HepG2 (cell line): ENCODE results near the gene TNP2. TPM values are rescaled to one million over a fixed set of nuclear protein-coding genes. Genes with fewer than 3 reads are reported as not detected.

Experiments used
- BCL6 ChIP-seq: IDR thresholded peaks from 2 replicates; pipeline ENCODE4 v1.6.1; 2016; ENCODE audit warnings: missing genetic modification reagents, missing compliant biosample characterization
- CCDC6 ChIP-seq: sonication (generic); formaldehyde crosslinking; IDR thresholded peaks from 2 replicates; pipeline ENCODE4 v1.8.1; 2022; ENCODE audit warnings: mild to moderate bottlenecking, missing genetic modification reagents, moderate library complexity
- ESRRA ChIP-seq: sonication (generic); formaldehyde crosslinking; IDR thresholded peaks from 2 replicates; pipeline ENCODE4 v1.5.1; 2020; ENCODE audit warnings: mild to moderate bottlenecking, low read depth, missing genetic modification reagents
- KDM4B ChIP-seq: sonication (generic); formaldehyde crosslinking; IDR thresholded peaks from 2 replicates; pipeline ENCODE4 v1.4.0; 2020; ENCODE audit warnings: missing genetic modification reagents
- NFYB ChIP-seq: sonication (generic); formaldehyde crosslinking; IDR thresholded peaks from 2 replicates; pipeline ENCODE4 v1.4.0; 2020; ENCODE audit warnings: missing genetic modification reagents
- SP4 ChIP-seq: sonication (generic); formaldehyde crosslinking; IDR thresholded peaks from 2 replicates; pipeline ENCODE4 v1.8.1; 2023; ENCODE audit warnings: mild to moderate bottlenecking, missing genetic modification reagents
- SPEN ChIP-seq: sonication (generic); formaldehyde crosslinking; IDR thresholded peaks from 2 replicates; pipeline ENCODE4 v1.5.1; 2020; ENCODE audit warnings: low read depth, mild to moderate bottlenecking, missing genetic modification reagents
- ZFX ChIP-seq: sonication (generic); formaldehyde crosslinking; IDR thresholded peaks from 2 replicates; pipeline ENCODE4 v1.4.0; 2020; ENCODE audit warnings: mild to moderate bottlenecking, low read depth, missing genetic modification reagents, moderate library complexity
- ZNF12 ChIP-seq: sonication (generic); formaldehyde crosslinking; IDR thresholded peaks from 2 replicates; pipeline ENCODE4 v1.5.0; 2020; ENCODE audit warnings: missing genetic modification reagents
- ZNF124 ChIP-seq: sonication (generic); formaldehyde crosslinking; IDR thresholded peaks from 2 replicates; pipeline ENCODE4 v1.4.0; 2020; ENCODE audit warnings: missing genetic modification reagents
- ZNF225 ChIP-seq: sonication (generic); formaldehyde crosslinking; IDR thresholded peaks from 2 replicates; pipeline ENCODE4 v1.4.0; 2020; ENCODE audit warnings: mild to moderate bottlenecking, missing genetic modification reagents
- ZNF33B ChIP-seq: sonication (generic); formaldehyde crosslinking; IDR thresholded peaks from 2 replicates; pipeline ENCODE4 v1.5.1; 2020; ENCODE audit warnings: mild to moderate bottlenecking, missing genetic modification reagents
- ZNF382 ChIP-seq: sonication (generic); formaldehyde crosslinking; IDR thresholded peaks from 2 replicates; pipeline ENCODE4 v1.5.0; 2020; ENCODE audit warnings: missing genetic modification reagents, mild to moderate bottlenecking, borderline replicate concordance
- ZNF558 ChIP-seq: sonication (generic); formaldehyde crosslinking; IDR thresholded peaks from 2 replicates; pipeline ENCODE4 v1.9.0; 2022; ENCODE audit warnings: mild to moderate bottlenecking, missing genetic modification reagents, borderline replicate concordance
- ZNF792 ChIP-seq: IDR thresholded peaks from 2 replicates; pipeline ENCODE4 v1.6.1; 2016
- ZNF850 ChIP-seq: sonication (generic); formaldehyde crosslinking; conservative IDR thresholded peaks from 2 replicates; pipeline ENCODE4 v1.9.0; 2021; ENCODE audit warnings: mild to moderate bottlenecking, missing genetic modification reagents
- polyA plus RNA-seq, 8 experiments: library from polyadenylated mRNA; depleted of rRNA in 3 of 8; stranded (reverse) in 7 of 8; unstranded in 1 of 8; fragments of >200 nt; fragmentation: Illumina TruSeq in 4 of 8; extraction: Trizol in 4 of 8; gene quantifications; 2 replicates each; pipeline versions ENCODE4 v1.2.1 to v1.2.3, GENCODE V29; 2011 to 2016; ENCODE audit warnings: low read depth in 4 of 8, missing spikeins in 1 of 8, mixed read lengths in 1 of 8; ENCODE audit not compliant: insufficient read depth in 1 of 8
- total RNA-seq, 5 experiments: library from RNA; depleted of rRNA; stranded (reverse); fragments of >200 nt; fragmentation: Illumina TruSeq; extraction: Trizol; gene quantifications; 2 replicates each; pipeline ENCODE4 v1.2.3, GENCODE V29; 2016; ENCODE audit warnings: low read depth in 1 of 5
- TF ChIP-seq, protein P1 (sequence below): sonication (generic); formaldehyde crosslinking; IDR thresholded peaks from 2 replicates; pipeline ENCODE4 v1.4.0; 2020; ENCODE audit warnings: missing genetic modification reagents, borderline replicate concordance
- TF ChIP-seq, protein P2 (sequence below): sonication (generic); formaldehyde crosslinking; IDR thresholded peaks from 2 replicates; pipeline ENCODE4 v1.4.0; 2020; ENCODE audit warnings: missing genetic modification reagents, borderline replicate concordance
- TF ChIP-seq, protein P3 (sequence below): sonication (generic); formaldehyde crosslinking; IDR thresholded peaks from 2 replicates; pipeline ENCODE4 v1.4.0; 2020; ENCODE audit warnings: missing genetic modification reagents, mild to moderate bottlenecking, borderline replicate concordance
- TF ChIP-seq, protein P4 (sequence below): IDR thresholded peaks from 2 replicates; pipeline ENCODE4 v1.6.1; 2016; ENCODE audit warnings: mild to moderate bottlenecking, missing biosample characterization, missing genetic modification reagents
- TF ChIP-seq, protein P5 (sequence below): sonication (generic); formaldehyde crosslinking; IDR thresholded peaks from 2 replicates; pipeline ENCODE4 v1.5.0; 2020; ENCODE audit warnings: missing genetic modification reagents, mild to moderate bottlenecking, borderline replicate concordance
- TF ChIP-seq, protein P6 (sequence below): sonication (generic); formaldehyde crosslinking; IDR thresholded peaks from 2 replicates; pipeline ENCODE4 v1.4.0; 2020; ENCODE audit warnings: missing genetic modification reagents

The TNP2 gene
- total and polyA plus RNA-seq, 2 of the 13 experiments (the other 11 are each of a cell fraction or from before 2014, with no cell fraction given), result not detected

DNA sequence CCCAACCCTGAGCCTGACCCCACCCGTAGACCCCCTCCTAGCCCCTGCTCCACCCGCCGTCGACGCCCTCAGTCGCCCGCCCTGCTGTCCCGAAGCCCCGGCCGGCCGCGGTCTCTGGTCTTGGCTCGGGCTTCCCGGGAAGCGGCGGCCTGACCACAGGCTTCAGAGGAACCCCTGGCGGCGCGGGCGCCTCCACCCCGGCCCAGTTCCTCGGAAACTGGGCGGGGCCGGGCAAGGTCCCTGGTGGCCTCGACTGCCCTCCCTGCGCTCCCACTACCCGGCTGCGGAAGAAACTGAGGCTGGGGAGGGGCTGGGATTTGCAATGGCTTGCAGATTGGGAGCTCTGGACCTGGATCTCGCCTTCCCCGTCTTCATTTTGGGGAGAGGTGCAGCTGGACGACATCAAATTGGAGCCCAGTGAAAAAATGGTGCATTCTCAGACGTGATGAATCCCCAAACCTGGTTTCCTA is 12.4 kb downstream of the TNP2 start (continued):
- TF ChIP-seq, protein P1, sequence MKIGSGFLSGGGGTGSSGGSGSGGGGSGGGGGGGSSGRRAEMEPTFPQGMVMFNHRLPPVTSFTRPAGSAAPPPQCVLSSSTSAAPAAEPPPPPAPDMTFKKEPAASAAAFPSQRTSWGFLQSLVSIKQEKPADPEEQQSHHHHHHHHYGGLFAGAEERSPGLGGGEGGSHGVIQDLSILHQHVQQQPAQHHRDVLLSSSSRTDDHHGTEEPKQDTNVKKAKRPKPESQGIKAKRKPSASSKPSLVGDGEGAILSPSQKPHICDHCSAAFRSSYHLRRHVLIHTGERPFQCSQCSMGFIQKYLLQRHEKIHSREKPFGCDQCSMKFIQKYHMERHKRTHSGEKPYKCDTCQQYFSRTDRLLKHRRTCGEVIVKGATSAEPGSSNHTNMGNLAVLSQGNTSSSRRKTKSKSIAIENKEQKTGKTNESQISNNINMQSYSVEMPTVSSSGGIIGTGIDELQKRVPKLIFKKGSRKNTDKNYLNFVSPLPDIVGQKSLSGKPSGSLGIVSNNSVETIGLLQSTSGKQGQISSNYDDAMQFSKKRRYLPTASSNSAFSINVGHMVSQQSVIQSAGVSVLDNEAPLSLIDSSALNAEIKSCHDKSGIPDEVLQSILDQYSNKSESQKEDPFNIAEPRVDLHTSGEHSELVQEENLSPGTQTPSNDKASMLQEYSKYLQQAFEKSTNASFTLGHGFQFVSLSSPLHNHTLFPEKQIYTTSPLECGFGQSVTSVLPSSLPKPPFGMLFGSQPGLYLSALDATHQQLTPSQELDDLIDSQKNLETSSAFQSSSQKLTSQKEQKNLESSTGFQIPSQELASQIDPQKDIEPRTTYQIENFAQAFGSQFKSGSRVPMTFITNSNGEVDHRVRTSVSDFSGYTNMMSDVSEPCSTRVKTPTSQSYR (CRISPR knock-in tag), result no peak
- TF ChIP-seq, protein P2, sequence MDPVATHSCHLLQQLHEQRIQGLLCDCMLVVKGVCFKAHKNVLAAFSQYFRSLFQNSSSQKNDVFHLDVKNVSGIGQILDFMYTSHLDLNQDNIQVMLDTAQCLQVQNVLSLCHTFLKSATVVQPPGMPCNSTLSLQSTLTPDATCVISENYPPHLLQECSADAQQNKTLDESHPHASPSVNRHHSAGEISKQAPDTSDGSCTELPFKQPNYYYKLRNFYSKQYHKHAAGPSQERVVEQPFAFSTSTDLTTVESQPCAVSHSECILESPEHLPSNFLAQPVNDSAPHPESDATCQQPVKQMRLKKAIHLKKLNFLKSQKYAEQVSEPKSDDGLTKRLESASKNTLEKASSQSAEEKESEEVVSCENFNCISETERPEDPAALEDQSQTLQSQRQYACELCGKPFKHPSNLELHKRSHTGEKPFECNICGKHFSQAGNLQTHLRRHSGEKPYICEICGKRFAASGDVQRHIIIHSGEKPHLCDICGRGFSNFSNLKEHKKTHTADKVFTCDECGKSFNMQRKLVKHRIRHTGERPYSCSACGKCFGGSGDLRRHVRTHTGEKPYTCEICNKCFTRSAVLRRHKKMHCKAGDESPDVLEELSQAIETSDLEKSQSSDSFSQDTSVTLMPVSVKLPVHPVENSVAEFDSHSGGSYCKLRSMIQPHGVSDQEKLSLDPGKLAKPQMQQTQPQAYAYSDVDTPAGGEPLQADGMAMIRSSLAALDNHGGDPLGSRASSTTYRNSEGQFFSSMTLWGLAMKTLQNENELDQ (CRISPR knock-in tag), result no peak
- TF ChIP-seq ZFX (CRISPR knock-in tag) (peak; percentile 37), ZNF382 (no peak), ZNF124 (CRISPR knock-in tag) (no peak), ESRRA (CRISPR knock-in tag) (peak; percentile 50; the same call in 1 of the 2 replicates), SP4 (CRISPR knock-in tag) (no peak), ZNF850 (CRISPR knock-in tag) (peak; percentile 97; the same call in 1 of the 2 replicates), ZNF33B (CRISPR knock-in tag) (peak; percentile 9; the same call in 1 of the 2 replicates), NFYB (CRISPR knock-in tag) (no peak), ZNF558 (CRISPR knock-in tag) (no peak; the same call in 1 of the 2 replicates), ZNF225 (CRISPR knock-in tag) (peak; percentile 18; the same call in 1 of the 2 replicates), KDM4B (CRISPR knock-in tag) (no peak), CCDC6 (CRISPR knock-in tag) (no peak), BCL6 (CRISPR knock-in tag) (no peak), ZNF792 (CRISPR knock-in tag) (no peak), SPEN (CRISPR knock-in tag) (no peak), ZNF12 (no peak)
- TF ChIP-seq, protein P3, sequence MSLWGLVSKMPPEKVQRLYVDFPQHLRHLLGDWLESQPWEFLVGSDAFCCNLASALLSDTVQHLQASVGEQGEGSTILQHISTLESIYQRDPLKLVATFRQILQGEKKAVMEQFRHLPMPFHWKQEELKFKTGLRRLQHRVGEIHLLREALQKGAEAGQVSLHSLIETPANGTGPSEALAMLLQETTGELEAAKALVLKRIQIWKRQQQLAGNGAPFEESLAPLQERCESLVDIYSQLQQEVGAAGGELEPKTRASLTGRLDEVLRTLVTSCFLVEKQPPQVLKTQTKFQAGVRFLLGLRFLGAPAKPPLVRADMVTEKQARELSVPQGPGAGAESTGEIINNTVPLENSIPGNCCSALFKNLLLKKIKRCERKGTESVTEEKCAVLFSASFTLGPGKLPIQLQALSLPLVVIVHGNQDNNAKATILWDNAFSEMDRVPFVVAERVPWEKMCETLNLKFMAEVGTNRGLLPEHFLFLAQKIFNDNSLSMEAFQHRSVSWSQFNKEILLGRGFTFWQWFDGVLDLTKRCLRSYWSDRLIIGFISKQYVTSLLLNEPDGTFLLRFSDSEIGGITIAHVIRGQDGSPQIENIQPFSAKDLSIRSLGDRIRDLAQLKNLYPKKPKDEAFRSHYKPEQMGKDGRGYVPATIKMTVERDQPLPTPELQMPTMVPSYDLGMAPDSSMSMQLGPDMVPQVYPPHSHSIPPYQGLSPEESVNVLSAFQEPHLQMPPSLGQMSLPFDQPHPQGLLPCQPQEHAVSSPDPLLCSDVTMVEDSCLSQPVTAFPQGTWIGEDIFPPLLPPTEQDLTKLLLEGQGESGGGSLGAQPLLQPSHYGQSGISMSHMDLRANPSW, result 0 out of 2 replicates have a peak, but pooled peaks have one; percentile 10
- TF ChIP-seq, protein P4, sequence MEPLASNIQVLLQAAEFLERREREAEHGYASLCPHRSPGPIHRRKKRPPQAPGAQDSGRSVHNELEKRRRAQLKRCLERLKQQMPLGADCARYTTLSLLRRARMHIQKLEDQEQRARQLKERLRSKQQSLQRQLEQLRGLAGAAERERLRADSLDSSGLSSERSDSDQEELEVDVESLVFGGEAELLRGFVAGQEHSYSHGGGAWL (CRISPR knock-in tag), result 0 out of 2 replicates have a peak, but pooled peaks have one; percentile 11
- TF ChIP-seq, protein P5, sequence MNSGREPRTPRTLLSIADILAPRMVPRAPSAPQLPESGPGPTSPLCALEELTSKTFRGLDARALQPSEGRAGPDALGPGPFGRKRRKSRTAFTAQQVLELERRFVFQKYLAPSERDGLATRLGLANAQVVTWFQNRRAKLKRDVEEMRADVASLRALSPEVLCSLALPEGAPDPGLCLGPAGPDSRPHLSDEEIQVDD (CRISPR knock-in tag), result peak; percentile 82; the same call in 1 of the 2 replicates
- TF ChIP-seq, protein P6, sequence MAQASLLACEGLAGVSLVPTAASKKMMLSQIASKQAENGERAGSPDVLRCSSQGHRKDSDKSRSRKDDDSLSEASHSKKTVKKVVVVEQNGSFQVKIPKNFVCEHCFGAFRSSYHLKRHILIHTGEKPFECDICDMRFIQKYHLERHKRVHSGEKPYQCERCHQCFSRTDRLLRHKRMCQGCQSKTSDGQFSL (CRISPR knock-in tag), result no peak
